A549 (cell line): ENCODE results near the gene IFNB1. TPM values are rescaled to one million over a fixed set of nuclear protein-coding genes. Genes with fewer than 3 reads are reported as not detected.

Experiments used
- ATAC-seq, 2 experiments: fragments of 200-7000 bp in 1 of 2; fragments of >200 bp in 1 of 2; cut with Nextera tagmentation in 1 of 2; cut with Tn5 transposase in 1 of 2; 3 replicates each; pipeline versions ENCODE4 v1.8.0 to v1.9.1; 2018 to 2020; ENCODE audit warnings: mild to moderate bottlenecking in 1 of 2, moderate library complexity in 1 of 2
- CTCF ChIA-PET: fragments of 300-600 bp; sonication (Branson Sonifier 250); formaldehyde crosslinking; extraction: SDS; loops from one replicate; lab custom pipeline; 2021; ENCODE audit warnings: antibody characterized with exemption, inconsistent platforms; lab: Yijun Ruan, JAX
- POLR2A ChIA-PET: fragments of 350-600 bp; formaldehyde crosslinking; extraction: SDS; loops from one replicate; lab custom pipeline; 2021; ENCODE audit warnings: antibody characterized with exemption, inconsistent platforms; lab: Yijun Ruan, JAX
- DNase-seq, 2 experiments: peaks; one replicate each; pipeline versions ENCODE4 v3.0.0 to v3.0.0-alpha.2; 2011 to 2016; ENCODE audit warnings: low read depth in 1 of 2, low spot score in 1 of 2
- FAIRE-seq: peaks from 2 replicates; lab custom pipeline; 2011; peaks lifted over from hg19 to GRCh38; lab: Jason Lieb, UNC
- H3K27ac ChIP-seq, 2 experiments: fragments of >200 bp; sonication (Bioruptor Twin); formaldehyde crosslinking; 3 replicates each; pipeline ENCODE4 v1.5.1; 2016 to 2017
- H3K4me1 ChIP-seq: fragments of >200 bp; sonication (Bioruptor Twin); formaldehyde crosslinking; 3 replicates; pipeline ENCODE4 v1.6.1; 2016
- H3K4me2 ChIP-seq: fragments of >200 bp; sonication (Bioruptor Twin); formaldehyde crosslinking; 3 replicates; pipeline ENCODE4 v1.6.1; 2016
- H3K4me3 ChIP-seq: fragments of >200 bp; sonication (Bioruptor Twin); formaldehyde crosslinking; 3 replicates; pipeline ENCODE4 v1.5.1; 2016
- H3K9me3 ChIP-seq: fragments of >200 bp; sonication (Bioruptor Twin); formaldehyde crosslinking; 3 replicates; pipeline ENCODE4 v1.6.1; 2016
- ATOH8 ChIP-seq: fragments of 250-450 bp; sonication (Bioruptor Pico); IDR thresholded peaks from 2 replicates; pipeline ENCODE4 v1.5.0; 2020; ENCODE audit warnings: low read depth, mild to moderate bottlenecking, moderate library complexity
- CBX8 ChIP-seq: fragments of 200-600 bp; sonication (generic); IDR thresholded peaks from 2 replicates; pipeline ENCODE4 v1.6.1; 2016
- CHD4 ChIP-seq: fragments of 200-600 bp; sonication (generic); IDR thresholded peaks from 2 replicates; pipeline ENCODE4 v1.6.1; 2016; ENCODE audit warnings: antibody characterized with exemption, mild to moderate bottlenecking, borderline replicate concordance
- EHF ChIP-seq: fragments of 250-450 bp; sonication (Bioruptor Pico); IDR thresholded peaks from 2 replicates; pipeline ENCODE4 v1.5.0; 2020; ENCODE audit warnings: mild to moderate bottlenecking
- EHMT2 ChIP-seq: fragments of 200-600 bp; sonication (generic); IDR thresholded peaks from 2 replicates; pipeline ENCODE4 v1.6.1; 2016; ENCODE audit warnings: antibody characterized with exemption, low read depth, mild to moderate bottlenecking, moderate library complexity
- EP300 ChIP-seq, 2 experiments: fragments of >200 bp; sonication (Bioruptor Twin); formaldehyde crosslinking; IDR thresholded peaks; 2 replicates in 1 of 2; 3 replicates in 1 of 2; pipeline ENCODE4 v1.6.1; 2016 to 2017
- FOSB ChIP-seq: fragments of 250-450 bp; sonication (Bioruptor Pico); IDR thresholded peaks from 2 replicates; pipeline ENCODE4 v1.5.0; 2020; ENCODE audit warnings: mild to moderate bottlenecking, moderate library complexity
- FOXS1 ChIP-seq: fragments of 250-450 bp; sonication (Bioruptor Pico); IDR thresholded peaks from 2 replicates; pipeline ENCODE4 v1.5.0; 2020; ENCODE audit warnings: mild to moderate bottlenecking, moderate library complexity
- HEYL ChIP-seq: fragments of 250-450 bp; sonication (Bioruptor Pico); IDR thresholded peaks from 2 replicates; pipeline ENCODE4 v1.8.0; 2021; ENCODE audit warnings: mild to moderate bottlenecking, moderate library complexity
- HOXB13 ChIP-seq: fragments of 250-450 bp; sonication (Bioruptor Pico); IDR thresholded peaks from 2 replicates; pipeline ENCODE4 v1.5.0; 2020; ENCODE audit warnings: low read depth, mild to moderate bottlenecking, moderate library complexity
- HOXB5 ChIP-seq: fragments of 250-450 bp; sonication (Bioruptor Pico); IDR thresholded peaks from 2 replicates; pipeline ENCODE4 v1.5.0; 2020; ENCODE audit warnings: mild to moderate bottlenecking, moderate library complexity
- KDM5A ChIP-seq: fragments of 200-600 bp; sonication (generic); IDR thresholded peaks from 2 replicates; pipeline ENCODE4 v1.6.1; 2016; ENCODE audit warnings: antibody characterized with exemption, mild to moderate bottlenecking
- MAFK ChIP-seq: fragments of 450-650 bp; IDR thresholded peaks from 2 replicates; pipeline ENCODE4 v1.6.1; 2014; ENCODE audit not compliant: partially characterized antibody
- MAX ChIP-seq: IDR thresholded peaks from 2 replicates; pipeline ENCODE4 v1.6.1; 2012
- MYC ChIP-seq: IDR thresholded peaks from 2 replicates; pipeline ENCODE4 v1.6.1; 2012; ENCODE audit warnings: mild to moderate bottlenecking, inconsistent platforms, low read length, improper control_type of control experiment, borderline replicate concordance
- NFE2L2 ChIP-seq: fragments of 150-350 bp; conservative IDR thresholded peaks from 2 replicates; pipeline ENCODE4 v1.6.1; 2014; ENCODE audit warnings: low read length
- NR3C1 ChIP-seq: fragments of >200 bp; sonication (Bioruptor Twin); formaldehyde crosslinking; IDR thresholded peaks from 3 replicates; pipeline ENCODE4 v1.6.1; 2017
- RARB ChIP-seq: fragments of 250-450 bp; sonication (Bioruptor Pico); IDR thresholded peaks from 2 replicates; pipeline ENCODE4 v1.8.0; 2021; ENCODE audit warnings: mild to moderate bottlenecking, moderate library complexity
- RNF2 ChIP-seq: fragments of 200-600 bp; sonication (generic); IDR thresholded peaks from 2 replicates; pipeline ENCODE4 v1.6.1; 2016; ENCODE audit warnings: low read depth, mild to moderate bottlenecking, antibody characterized with exemption, moderate library complexity, borderline replicate concordance
- SREBF2 ChIP-seq: fragments of 450-650 bp; IDR thresholded peaks from 2 replicates; pipeline ENCODE4 v1.6.1; 2014; ENCODE audit warnings: mild to moderate bottlenecking, moderate library complexity
- TFCP2L1 ChIP-seq: fragments of 250-450 bp; sonication (Bioruptor Pico); IDR thresholded peaks from 2 replicates; pipeline ENCODE4 v1.5.0; 2021; ENCODE audit warnings: mild to moderate bottlenecking
- ZFP36 ChIP-seq: fragments of 450-650 bp; IDR thresholded peaks from 2 replicates; pipeline ENCODE4 v1.6.1; 2014; ENCODE audit warnings: borderline replicate concordance; ENCODE audit not compliant: partially characterized antibody
- ZNF302 ChIP-seq: fragments of 250-450 bp; sonication (Bioruptor Pico); IDR thresholded peaks from 2 replicates; pipeline ENCODE4 v1.9.0; 2021; ENCODE audit warnings: inconsistent platforms, mild to moderate bottlenecking, moderate library complexity
- WGBS: methylation state at CpG from one replicate; pipeline ENCODE4 v1.1.6; 2017; ENCODE audit errors: missing lambda C conversion rate; 5-methylcytosine and 5-hydroxymethylcytosine counted together
- polyA plus RNA-seq, 4 experiments: library from polyadenylated mRNA; depleted of rRNA in 3 of 4; stranded (reverse); fragments of >200 nt; fragmentation: RNase III in 1 of 4; extraction: RNeasy Plus Mini Kit Qiagen cat#74134 plus additional on column Dnase treatment in 1 of 4; gene quantifications; 2 replicates in 3 of 4; 3 replicates in 1 of 4; pipeline ENCODE4 v1.2.3, GENCODE V29; 2011 to 2017
- TF ChIP-seq, protein P1 (sequence below): fragments of 200-600 bp; sonication (generic); IDR thresholded peaks from 2 replicates; pipeline ENCODE4 v1.6.1; 2016; ENCODE audit warnings: antibody characterized with exemption, mild to moderate bottlenecking, moderate library complexity
- TF ChIP-seq, protein P2 (sequence below): IDR thresholded peaks from 2 replicates; pipeline ENCODE4 v1.6.1; 2012; ENCODE audit warnings: low read depth, borderline replicate concordance

Gene IFNB1
- polyA plus RNA-seq, 2 of the 4 experiments (the other 2 are of a cell fraction) = not detected

DNA sequence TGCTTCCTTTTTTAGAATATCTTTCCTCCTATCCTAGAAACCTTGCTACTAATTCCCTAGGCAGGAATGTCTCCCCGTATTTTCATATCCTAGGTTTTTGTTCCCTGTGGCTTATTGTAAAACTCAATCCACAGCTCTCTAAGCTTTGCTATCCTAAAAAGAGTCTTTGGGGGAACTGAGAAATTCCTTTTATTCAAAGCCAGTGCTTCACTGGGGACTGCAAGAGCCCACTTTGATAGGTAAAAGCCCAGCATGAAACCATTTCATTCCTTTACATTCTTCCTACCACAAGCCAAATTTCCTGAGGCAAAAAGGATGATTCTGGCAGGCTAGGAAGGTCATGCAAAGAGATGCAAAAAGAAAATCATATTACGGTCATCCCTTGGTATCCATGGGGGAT lies 40.5 kb downstream of the IFNB1 start:
- Histone ChIP-seq H3K9me3 (no peaks in the 10 kb centered on the region), H3K27ac (no peak overlapping the region), H3K4me3 (no peak overlapping the region), H3K4me1 (no peaks in the 10 kb centered on the region), H3K4me2 (no peak overlapping the region)
- no peak for DNase-seq
- FAIRE-seq = no peak
- ATAC-seq = no peak
- POLR2A ChIA-PET = interaction anchor here (0.6 kb wide), 1 partner anchor 19 kb away, joined by 3 read pairs; no protein-coding TSS in a partner anchor
- TF ChIP-seq EP300 (IDR thresholded peaks at IDR 0.05) (no peak), MYC (no peak), HOXB5 (CRISPR knock-in tag) (no peak), EHF (CRISPR knock-in tag) (no peak), RARB (CRISPR knock-in tag) (no peak), CHD4 (no peak), NFE2L2 (no peak), RNF2 (no peak), ZFP36 (no peak), FOXS1 (CRISPR knock-in tag) (no peak), HOXB13 (CRISPR knock-in tag) (no peak), TFCP2L1 (CRISPR knock-in tag) (no peak), MAFK (no peak), ATOH8 (CRISPR knock-in tag) (no peak), CBX8 (no peak), EHMT2 (no peak), NR3C1 (no peak)
- TF ChIP-seq, protein P1, sequence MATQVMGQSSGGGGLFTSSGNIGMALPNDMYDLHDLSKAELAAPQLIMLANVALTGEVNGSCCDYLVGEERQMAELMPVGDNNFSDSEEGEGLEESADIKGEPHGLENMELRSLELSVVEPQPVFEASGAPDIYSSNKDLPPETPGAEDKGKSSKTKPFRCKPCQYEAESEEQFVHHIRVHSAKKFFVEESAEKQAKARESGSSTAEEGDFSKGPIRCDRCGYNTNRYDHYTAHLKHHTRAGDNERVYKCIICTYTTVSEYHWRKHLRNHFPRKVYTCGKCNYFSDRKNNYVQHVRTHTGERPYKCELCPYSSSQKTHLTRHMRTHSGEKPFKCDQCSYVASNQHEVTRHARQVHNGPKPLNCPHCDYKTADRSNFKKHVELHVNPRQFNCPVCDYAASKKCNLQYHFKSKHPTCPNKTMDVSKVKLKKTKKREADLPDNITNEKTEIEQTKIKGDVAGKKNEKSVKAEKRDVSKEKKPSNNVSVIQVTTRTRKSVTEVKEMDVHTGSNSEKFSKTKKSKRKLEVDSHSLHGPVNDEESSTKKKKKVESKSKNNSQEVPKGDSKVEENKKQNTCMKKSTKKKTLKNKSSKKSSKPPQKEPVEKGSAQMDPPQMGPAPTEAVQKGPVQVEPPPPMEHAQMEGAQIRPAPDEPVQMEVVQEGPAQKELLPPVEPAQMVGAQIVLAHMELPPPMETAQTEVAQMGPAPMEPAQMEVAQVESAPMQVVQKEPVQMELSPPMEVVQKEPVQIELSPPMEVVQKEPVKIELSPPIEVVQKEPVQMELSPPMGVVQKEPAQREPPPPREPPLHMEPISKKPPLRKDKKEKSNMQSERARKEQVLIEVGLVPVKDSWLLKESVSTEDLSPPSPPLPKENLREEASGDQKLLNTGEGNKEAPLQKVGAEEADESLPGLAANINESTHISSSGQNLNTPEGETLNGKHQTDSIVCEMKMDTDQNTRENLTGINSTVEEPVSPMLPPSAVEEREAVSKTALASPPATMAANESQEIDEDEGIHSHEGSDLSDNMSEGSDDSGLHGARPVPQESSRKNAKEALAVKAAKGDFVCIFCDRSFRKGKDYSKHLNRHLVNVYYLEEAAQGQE = no peak
- CTCF ChIA-PET = no interaction called here
- 91% methylated on average over 2 of the region's 2 CpGs for WGBS

- no peak for ATAC-seq
- TF ChIP-seq NR3C1 = no peak
- no peak for TF ChIP-seq RNF2
- no peak for TF ChIP-seq ZNF302 (CRISPR knock-in tag)
- POLR2A ChIA-PET = no interaction called here
- peak overlapping the region; percentile 82 for H3K4me2 ChIP-seq
- CTCF ChIA-PET = no interaction called here
- H3K27ac ChIP-seq = peak overlapping the region; percentile 70 to 86
- 69% methylated on average over 22 of the region's 22 CpGs for WGBS
- H3K4me3 ChIP-seq = peak overlapping the region; percentile 57
- no peak for FAIRE-seq
- no peaks in the 10 kb centered on the region for H3K9me3 ChIP-seq
- peaks cover 16% of the 10 kb centered on the region for H3K4me1 ChIP-seq
- DNase-seq = no peak
Measured at GRCh38 chr9:21031808-21032183, 45.9 kb downstream of the IFNB1 start.

GRCh38 chr9:21031091-21031807 lies 46.5 kb downstream of the IFNB1 start, which contains the start of gene HACD4:
HACD4 (minus strand) TSS chr9:21031640; CDS start chr9:21031590, 50 bp downstream.
- ChIA-PET POLR2A (no interaction called here), CTCF (interaction anchor here (1.6 kb wide), 1 partner anchor 80 kb away, joined by 3 read pairs; no protein-coding TSS in a partner anchor)
- H3K4me1 ChIP-seq = peaks cover 16% of the 10 kb centered on the region
- H3K9me3 ChIP-seq = no peaks in the 10 kb centered on the region
- FAIRE-seq (no peak), ATAC-seq (peak; percentile 93 to 95), DNase-seq (peak; percentile 23 to 48)
- peak within 1 kb of the TSS; percentile 82 for H3K4me2 ChIP-seq
- H3K27ac ChIP-seq = peak within 1 kb of the TSS; percentile 70 to 86
- H3K4me3 ChIP-seq = peak within 1 kb of the TSS; percentile 57
- TF ChIP-seq HEYL (CRISPR knock-in tag) (no peak), MAFK (no peak), MAX (peak; percentile 48; the same call in 1 of the 2 replicates), FOSB (CRISPR knock-in tag) (no peak), KDM5A (no peak), SREBF2 (no peak)
- TF ChIP-seq, protein P2, sequence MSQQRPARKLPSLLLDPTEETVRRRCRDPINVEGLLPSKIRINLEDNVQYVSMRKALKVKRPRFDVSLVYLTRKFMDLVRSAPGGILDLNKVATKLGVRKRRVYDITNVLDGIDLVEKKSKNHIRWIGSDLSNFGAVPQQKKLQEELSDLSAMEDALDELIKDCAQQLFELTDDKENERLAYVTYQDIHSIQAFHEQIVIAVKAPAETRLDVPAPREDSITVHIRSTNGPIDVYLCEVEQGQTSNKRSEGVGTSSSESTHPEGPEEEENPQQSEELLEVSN = peak; percentile 40; the same call in 1 of the 2 replicates
- WGBS = 33% methylated on average over 25 of the region's 46 CpGs
